ENCODE results near the gene TMEM50B. TPM values are rescaled to one million over a fixed set of nuclear protein-coding genes. Genes with fewer than 3 reads are reported as not detected.
A peak's percentile ranks its signal among the peaks of the same experiment; 100 is the strongest.

The TMEM50B gene
- total and polyA plus RNA-seq, 4 experiments from 2014 or later = 49.2 to 112 (median 88.3) TPM

DNA sequence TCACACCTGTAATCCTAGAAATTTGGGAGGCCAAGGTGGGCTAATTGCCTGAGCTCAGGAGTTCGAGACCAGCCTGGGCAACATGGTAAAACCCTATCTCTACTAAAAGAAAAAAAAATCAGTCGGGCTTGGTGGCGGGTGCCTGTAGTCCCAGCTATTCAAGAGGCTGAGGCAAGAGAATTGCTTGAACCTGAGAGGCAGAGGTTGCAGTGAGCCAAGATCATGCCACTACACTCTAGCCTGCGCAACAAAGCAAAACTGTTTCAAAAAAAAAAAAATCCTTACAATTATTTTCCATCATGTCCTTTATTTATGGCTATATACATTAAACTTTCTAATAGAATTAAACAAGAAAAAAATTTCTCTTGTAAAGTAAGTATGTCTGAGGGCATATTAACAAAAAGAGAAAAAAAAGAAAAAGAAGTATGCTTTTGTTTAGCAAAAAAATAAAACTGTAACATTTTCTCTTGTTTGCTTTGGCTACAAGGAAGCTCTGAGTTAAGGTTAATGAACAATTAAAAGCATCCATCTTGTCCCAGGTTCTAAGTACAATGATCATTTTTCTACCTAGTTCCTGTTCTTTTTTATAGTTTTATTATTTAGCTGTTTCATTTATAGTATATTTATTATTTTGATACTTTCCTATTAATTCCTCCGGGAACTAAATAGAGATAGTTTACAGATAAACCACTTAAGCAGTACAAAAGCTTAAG lies 18.1 kb downstream of the TMEM50B start:
- no peaks in the 10 kb centered on the region for H3K9me3 Mint-ChIP-seq
- peaks cover 10% of the 10 kb centered on the region for H3K36me3 ChIP-seq (ENCODE audit: insufficient read depth, low read length)
- intact Hi-C loops (cut with micrococcal nuclease) = loop anchor here (2.0 kb wide), 1 partner anchor 123 kb away; no protein-coding TSS in a partner anchor
- DNase-seq = no peak
- peaks cover 27 to 49% of the 10 kb centered on the region in 2 donors for H3K36me3 Mint-ChIP-seq
- no peak overlapping the region for H3K4me3 Mint-ChIP-seq
- H3K27me3 Mint-ChIP-seq = no peaks in the 10 kb centered on the region
- no peak overlapping the region for H3K27ac ChIP-seq (ENCODE audit: low read depth, low read length)
- H3K9me3 ChIP-seq (ENCODE audit: control insufficient read depth in 1 of 2, low read length in 2 of 2) = no peaks in the 10 kb centered on the region
- POLR2A ChIA-PET (ENCODE audit: partially characterized antibody) = interaction anchor here (0.9 kb wide), 1 partner anchor 17 kb away, joined by 3 read pairs; no protein-coding TSS in a partner anchor
- peaks cover 0 to 2% (median 0%) of the 10 kb centered on the region in 4 donors for H3K4me1 Mint-ChIP-seq
- no peak overlapping the region for H3K4me3 ChIP-seq (ENCODE audit: low read length in 2 of 2)
- no peaks in the 10 kb centered on the region for H3K27me3 ChIP-seq (ENCODE audit: insufficient read depth, low read length)
- H3K27ac Mint-ChIP-seq = no peak overlapping the region
- no peaks in the 10 kb centered on the region for H3K4me1 ChIP-seq (ENCODE audit: insufficient read depth, low read length)
- CTCF ChIA-PET (ENCODE audit: partially characterized antibody) = interaction anchor here (1.0 to 1.6 kb wide), 3 partner anchors 11 to 144 kb away, joined by 3 to 5 read pairs (median 5); partner anchors contain the start of gene DONSON

DNA sequence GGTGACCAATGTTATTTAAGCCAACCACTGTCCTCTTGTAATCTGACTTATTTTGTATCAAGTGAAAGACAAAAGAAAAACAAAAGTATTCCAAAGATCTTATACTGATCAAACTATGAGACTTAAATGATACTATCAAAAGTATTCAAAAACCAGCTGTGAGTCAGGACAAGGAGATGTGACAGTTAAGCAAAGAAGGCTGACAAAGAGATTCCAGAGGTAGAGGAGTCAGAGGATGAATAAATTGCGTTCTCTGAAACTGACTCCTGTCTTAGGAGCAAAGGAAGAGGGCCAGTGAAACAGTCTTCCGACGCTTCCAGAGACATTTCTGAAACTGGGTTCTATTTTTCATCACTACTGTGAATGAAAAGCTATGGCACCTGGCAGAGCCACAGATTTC lies 20.9 kb downstream of the TMEM50B start:
- Mint-ChIP-seq H3K36me3 (peaks cover 29 to 45% of the 10 kb centered on the region in 2 donors), H3K27me3 (no peaks in the 10 kb centered on the region), H3K27ac (no peak overlapping the region), H3K9me3 (no peaks in the 10 kb centered on the region), H3K4me3 (no peak overlapping the region), H3K4me1 (peaks cover 0 to 2% (median 0%) of the 10 kb centered on the region in 4 donors)
- DNase-seq = no peak
- no peaks in the 10 kb centered on the region for H3K4me1 ChIP-seq (ENCODE audit: insufficient read depth, low read length)
- no peak overlapping the region for H3K4me3 ChIP-seq (ENCODE audit: low read length in 2 of 2)
- intact Hi-C loops (cut with micrococcal nuclease) = no loop called here
- POLR2A ChIA-PET (ENCODE audit: partially characterized antibody) = interaction anchor here (1.6 kb wide), 1 partner anchor 21 kb away, joined by 6 read pairs; the partner anchor contains the start of gene TMEM50B
- peaks cover 10% of the 10 kb centered on the region for H3K36me3 ChIP-seq (ENCODE audit: insufficient read depth, low read length)
- CTCF ChIA-PET (ENCODE audit: partially characterized antibody) = no interaction called here
- H3K27ac ChIP-seq (ENCODE audit: low read depth, low read length) = no peak overlapping the region
- no peaks in the 10 kb centered on the region for H3K9me3 ChIP-seq (ENCODE audit: control insufficient read depth in 1 of 2, low read length in 2 of 2)
- no peaks in the 10 kb centered on the region for H3K27me3 ChIP-seq (ENCODE audit: insufficient read depth, low read length)

- no peak overlapping the region for H3K4me3 ChIP-seq (ENCODE audit: low read length in 2 of 2)
- peaks cover 10% of the 10 kb centered on the region for H3K36me3 ChIP-seq (ENCODE audit: insufficient read depth, low read length)
- no peak overlapping the region for H3K27ac Mint-ChIP-seq
- no peaks in the 10 kb centered on the region for H3K27me3 ChIP-seq (ENCODE audit: insufficient read depth, low read length)
- ChIA-PET CTCF (ENCODE audit: partially characterized antibody) (interaction anchor here (0.6 to 1.2 kb wide), 2 partner anchors 11 to 684 kb away, joined by 3 read pairs; partner anchors contain the start of gene PAXBP1), POLR2A (ENCODE audit: partially characterized antibody) (no interaction called here)
- H3K4me1 ChIP-seq (ENCODE audit: insufficient read depth, low read length) = no peaks in the 10 kb centered on the region
- DNase-seq = no peak
- intact Hi-C loops (cut with micrococcal nuclease) = no loop called here
- H3K4me3 Mint-ChIP-seq = no peak overlapping the region
- H3K9me3 ChIP-seq (ENCODE audit: control insufficient read depth in 1 of 2, low read length in 2 of 2) = no peaks in the 10 kb centered on the region
- H3K9me3 Mint-ChIP-seq = no peaks in the 10 kb centered on the region
- peaks cover 31 to 53% of the 10 kb centered on the region in 2 donors for H3K36me3 Mint-ChIP-seq
- no peak overlapping the region for H3K27ac ChIP-seq (ENCODE audit: low read depth, low read length)
- H3K27me3 Mint-ChIP-seq = no peaks in the 10 kb centered on the region
- H3K4me1 Mint-ChIP-seq = no peaks in the 10 kb centered on the region
These were observed 23.9 kb downstream of the TMEM50B start for GRCh38 chr21:33455686-33456446.

DNA sequence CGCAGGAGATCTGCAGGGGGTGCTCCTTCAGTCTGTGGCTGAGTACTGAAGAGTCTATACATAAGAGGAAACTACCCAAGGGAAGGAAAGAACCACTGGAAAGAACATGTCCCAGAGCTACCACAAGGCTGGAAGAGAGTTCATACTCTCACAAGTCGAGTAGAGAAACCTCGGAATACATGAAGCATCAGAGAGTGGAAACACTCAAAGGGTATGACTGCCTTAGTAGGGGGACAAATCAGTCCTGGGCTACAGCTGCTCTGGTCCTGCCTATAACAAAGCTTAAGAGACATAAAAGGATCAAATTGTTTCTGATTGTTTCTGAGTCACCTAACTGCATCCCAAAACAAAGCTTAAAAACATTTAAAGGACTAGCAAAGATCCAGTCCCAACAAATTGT lies 27.4 kb downstream of the TMEM50B start:
- Mint-ChIP-seq H3K36me3 (peaks cover 16 to 35% of the 10 kb centered on the region in 2 donors), H3K4me1 (no peaks in the 10 kb centered on the region), H3K27ac (peak overlapping the region in 3 of 7 donors; percentile 8 to 38 (median 19)), H3K9me3 (no peaks in the 10 kb centered on the region), H3K4me3 (no peak overlapping the region), H3K27me3 (no peaks in the 10 kb centered on the region)
- no peaks in the 10 kb centered on the region for H3K9me3 ChIP-seq (ENCODE audit: control insufficient read depth in 1 of 2, low read length in 2 of 2)
- POLR2A ChIA-PET (ENCODE audit: partially characterized antibody) = no interaction called here
- H3K27me3 ChIP-seq (ENCODE audit: insufficient read depth, low read length) = no peaks in the 10 kb centered on the region
- intact Hi-C loops (cut with micrococcal nuclease) = no loop called here
- H3K4me3 ChIP-seq (ENCODE audit: low read length in 2 of 2) = no peak overlapping the region
- no peak for DNase-seq
- CTCF ChIA-PET (ENCODE audit: partially characterized antibody) = interaction anchor here (1.0 to 1.8 kb wide), 2 partner anchors 153 to 255 kb away, joined by 3 to 5 read pairs; no protein-coding TSS in a partner anchor
- H3K4me1 ChIP-seq (ENCODE audit: insufficient read depth, low read length) = no peaks in the 10 kb centered on the region
- H3K36me3 ChIP-seq (ENCODE audit: insufficient read depth, low read length) = no peaks in the 10 kb centered on the region
- no peak overlapping the region for H3K27ac ChIP-seq (ENCODE audit: low read depth, low read length)

GRCh38 chr21:33451634-33452071 lies 28.1 kb downstream of the TMEM50B start:
- no peak overlapping the region for H3K4me3 ChIP-seq (ENCODE audit: low read length in 2 of 2)
- H3K27ac ChIP-seq (ENCODE audit: low read depth, low read length) = no peak overlapping the region
- Mint-ChIP-seq H3K4me1 (no peaks in the 10 kb centered on the region), H3K4me3 (no peak overlapping the region), H3K27me3 (no peaks in the 10 kb centered on the region), H3K9me3 (no peaks in the 10 kb centered on the region), H3K27ac (peak overlapping the region in 2 of 7 donors; percentile 14 to 19), H3K36me3 (peaks cover 19 to 34% of the 10 kb centered on the region in 2 donors)
- no peaks in the 10 kb centered on the region for H3K27me3 ChIP-seq (ENCODE audit: insufficient read depth, low read length)
- H3K4me1 ChIP-seq (ENCODE audit: insufficient read depth, low read length) = no peaks in the 10 kb centered on the region
- ChIA-PET POLR2A (ENCODE audit: partially characterized antibody) (interaction anchor here (1.0 kb wide), 1 partner anchor 28 kb away, joined by 3 read pairs; the partner anchor contains the start of gene TMEM50B), CTCF (ENCODE audit: partially characterized antibody) (interaction anchor here (1.0 to 1.4 kb wide), 2 partner anchors 10 to 154 kb away, joined by 3 to 5 read pairs; no protein-coding TSS in a partner anchor)
- H3K9me3 ChIP-seq (ENCODE audit: control insufficient read depth in 1 of 2, low read length in 2 of 2) = no peaks in the 10 kb centered on the region
- no peak for DNase-seq
- intact Hi-C loops (cut with micrococcal nuclease) = no loop called here
- no peaks in the 10 kb centered on the region for H3K36me3 ChIP-seq (ENCODE audit: insufficient read depth, low read length)

DNA sequence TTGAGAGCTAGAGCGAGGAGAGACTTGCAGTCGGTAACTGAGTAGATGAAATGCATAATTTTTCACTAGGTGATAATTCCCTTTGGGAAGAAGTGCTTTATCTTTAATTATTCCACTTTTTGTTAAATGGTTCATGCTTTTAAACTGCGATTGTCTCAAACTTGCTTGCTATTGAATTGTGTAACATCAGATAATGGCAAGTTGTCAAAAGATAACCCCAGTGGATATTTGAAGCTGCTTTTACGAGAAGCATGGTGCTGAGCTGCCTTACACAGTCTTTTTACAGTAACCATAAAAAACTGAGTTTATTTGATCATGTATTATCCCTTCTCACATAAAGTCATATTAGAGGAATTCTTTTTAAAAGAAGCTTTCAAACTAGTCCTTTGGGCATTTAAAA lies 30.2 kb downstream of the TMEM50B start:
- no peaks in the 10 kb centered on the region for H3K27me3 ChIP-seq (ENCODE audit: insufficient read depth, low read length)
- no peaks in the 10 kb centered on the region for H3K27me3 Mint-ChIP-seq
- intact Hi-C loops (cut with micrococcal nuclease) = loop anchor here (5.0 kb wide), 2 partner anchors 158 to 617 kb away; no protein-coding TSS in a partner anchor
- no peak overlapping the region for H3K27ac ChIP-seq (ENCODE audit: low read depth, low read length)
- no peaks in the 10 kb centered on the region for H3K9me3 ChIP-seq (ENCODE audit: control insufficient read depth in 1 of 2, low read length in 2 of 2)
- H3K9me3 Mint-ChIP-seq = no peaks in the 10 kb centered on the region
- no peak for DNase-seq
- H3K4me1 ChIP-seq (ENCODE audit: insufficient read depth, low read length) = no peaks in the 10 kb centered on the region
- H3K27ac Mint-ChIP-seq = no peak overlapping the region
- H3K4me3 ChIP-seq (ENCODE audit: low read length in 2 of 2) = no peak overlapping the region
- H3K36me3 ChIP-seq (ENCODE audit: insufficient read depth, low read length) = no peaks in the 10 kb centered on the region
- no peak overlapping the region for H3K4me3 Mint-ChIP-seq
- CTCF ChIA-PET (ENCODE audit: partially characterized antibody) = interaction anchor here (0.8 to 6.5 kb wide), 4 partner anchors 30 to 527 kb away, joined by 3 to 75 read pairs (median 4); partner anchors contain the start of gene TMEM50B
- H3K36me3 Mint-ChIP-seq = peaks cover 19 to 35% of the 10 kb centered on the region in 2 donors
- peaks cover 3 to 5% (median 4%) of the 10 kb centered on the region in 4 donors for H3K4me1 Mint-ChIP-seq
- POLR2A ChIA-PET (ENCODE audit: partially characterized antibody) = interaction anchor here (0.9 kb wide), 1 partner anchor 125 kb away, joined by 3 read pairs; the partner anchor contains the start of gene IFNAR1
